ENCODE data around the gene ASH1L. TPM values are rescaled to one million over a fixed set of nuclear protein-coding genes. Genes with fewer than 3 reads are reported as not detected.

Gene ASH1L
- total RNA-seq, 1 donor from 2014 or later, result 39.5 TPM

Other genes starting within 250 kb of the ASH1L start
- 31.4 and 34.5 TPM in 2 replicates for gene RUSC1, start 241.9 kb downstream of the ASH1L start, total RNA-seq
- gene MSTO1, start 47.4 kb upstream of the ASH1L start, total RNA-seq, result 87.5 and 87.6 TPM in 2 replicates
- 65.8 and 67.9 TPM in 2 replicates for gene YY1AP1, start 126.0 kb upstream of the ASH1L start, total RNA-seq
- 172 and 187 TPM in 2 replicates for gene DAP3, start 126.3 kb upstream of the ASH1L start, total RNA-seq

All from activated T-helper 2 cell treated with anti-CD3 and anti-CD28 coated beads, Interferon-gamma antibody, Interleukin-2, Interleukin-4, amounts not matched to agents 10 μg/mL and 5 μg/mL and 100 μg/mL, durations not matched to agents 14 hours and 24 hours and 36 hours (primary cell).